Activated T-cell treated with anti-CD3 and anti-CD28 coated beads for 1 hour (primary cell): ENCODE data around the gene PTPMT1.

Source experiments
- DNase-seq: peaks from one replicate; pipeline ENCODE4 v3.0.0-alpha.2; 2020; ENCODE audit warnings: low read depth

PTPMT1 gene

GRCh38 chr11:47615249-47615648, 49.9 kb downstream of the PTPMT1 start:
- no peak for DNase-seq

- DNase-seq: no peak
Observed at GRCh38 chr11:47616726-47617416, 51.5 kb downstream of the PTPMT1 start.

- no peak for DNase-seq
Observed at GRCh38 chr11:47617417-47617809, 52.0 kb downstream of the PTPMT1 start.

- DNase-seq: no peak
Observed at GRCh38 chr11:47620836-47621378, 55.5 kb downstream of the PTPMT1 start.
